ENCODE measurements around the gene THEMIS2. TPM values are rescaled to one million over a fixed set of nuclear protein-coding genes. Genes with fewer than 3 reads are reported as not detected.

The THEMIS2 gene
- total and polyA plus RNA-seq, 9 of the 15 experiments (the other 6 are each of a cell fraction or from before 2014, with no cell fraction given): 2.3 to 12.7 (median 8.0) TPM

DNA sequence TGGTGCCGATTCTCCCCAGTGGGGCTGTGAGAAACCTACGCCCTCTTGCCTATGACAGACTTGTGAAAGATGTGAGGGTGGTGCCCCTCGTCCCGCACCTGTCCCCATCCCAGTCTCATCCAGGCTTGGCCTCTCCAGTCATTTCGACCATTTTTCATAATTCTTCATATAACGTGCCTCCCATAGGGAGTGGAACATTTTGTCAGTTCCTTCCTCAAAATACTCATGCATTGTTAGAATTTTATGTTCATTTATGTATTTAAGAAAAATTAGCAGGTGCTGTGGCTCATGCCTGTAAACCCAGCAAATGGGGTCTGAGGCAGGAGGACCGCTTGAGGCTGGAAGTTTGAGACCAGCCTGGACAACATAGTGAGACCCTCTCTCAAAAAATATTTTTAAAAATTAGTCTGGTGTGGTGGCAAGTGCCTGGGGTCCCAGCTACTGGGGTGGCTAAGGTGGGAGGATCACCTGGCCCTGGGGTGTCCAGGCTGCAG is 42.8 kb downstream of the THEMIS2 start (continued):
- TF ChIP-seq ATF7 (IDR thresholded peaks at IDR 0.05): no peak
- no peak; the same call in 1 of the 2 replicates for TF ChIP-seq ZBTB17 (CRISPR knock-in tag; IDR thresholded peaks at IDR 0.05)
- no peak for TF ChIP-seq ETV6 (IDR thresholded peaks at IDR 0.05; ENCODE audit: borderline replicate concordance in 1 of 2, low read depth in 2 of 2, low read length in 1 of 2)
- TF ChIP-seq ETV6 (CRISPR knock-in tag; IDR thresholded peaks at IDR 0.05; ENCODE audit: borderline replicate concordance): peak; percentile 71
- no peak for TF ChIP-seq YBX1 (IDR thresholded peaks at IDR 0.05)
- no peak for TF ChIP-seq GTF2F1 (IDR thresholded peaks at IDR 0.05; ENCODE audit: low read depth, low read length)
- no peak for TF ChIP-seq NFXL1 (CRISPR knock-in tag; IDR thresholded peaks at IDR 0.05)
- no peak for TF ChIP-seq CBFB (CRISPR knock-in tag; IDR thresholded peaks at IDR 0.05)
- TF ChIP-seq ZNF354B (CRISPR knock-in tag; IDR thresholded peaks at IDR 0.05): no peak
- no peak for TF ChIP-seq RBM14 (IDR thresholded peaks at IDR 0.05; ENCODE audit: borderline replicate concordance, insufficient read depth, low read depth, low read length)
- TF ChIP-seq, protein P1, sequence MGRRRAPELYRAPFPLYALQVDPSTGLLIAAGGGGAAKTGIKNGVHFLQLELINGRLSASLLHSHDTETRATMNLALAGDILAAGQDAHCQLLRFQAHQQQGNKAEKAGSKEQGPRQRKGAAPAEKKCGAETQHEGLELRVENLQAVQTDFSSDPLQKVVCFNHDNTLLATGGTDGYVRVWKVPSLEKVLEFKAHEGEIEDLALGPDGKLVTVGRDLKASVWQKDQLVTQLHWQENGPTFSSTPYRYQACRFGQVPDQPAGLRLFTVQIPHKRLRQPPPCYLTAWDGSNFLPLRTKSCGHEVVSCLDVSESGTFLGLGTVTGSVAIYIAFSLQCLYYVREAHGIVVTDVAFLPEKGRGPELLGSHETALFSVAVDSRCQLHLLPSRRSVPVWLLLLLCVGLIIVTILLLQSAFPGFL (CRISPR knock-in tag; IDR thresholded peaks at IDR 0.05): peak; percentile 36; the same call in 1 of the 2 replicates
- TF ChIP-seq, protein P2, sequence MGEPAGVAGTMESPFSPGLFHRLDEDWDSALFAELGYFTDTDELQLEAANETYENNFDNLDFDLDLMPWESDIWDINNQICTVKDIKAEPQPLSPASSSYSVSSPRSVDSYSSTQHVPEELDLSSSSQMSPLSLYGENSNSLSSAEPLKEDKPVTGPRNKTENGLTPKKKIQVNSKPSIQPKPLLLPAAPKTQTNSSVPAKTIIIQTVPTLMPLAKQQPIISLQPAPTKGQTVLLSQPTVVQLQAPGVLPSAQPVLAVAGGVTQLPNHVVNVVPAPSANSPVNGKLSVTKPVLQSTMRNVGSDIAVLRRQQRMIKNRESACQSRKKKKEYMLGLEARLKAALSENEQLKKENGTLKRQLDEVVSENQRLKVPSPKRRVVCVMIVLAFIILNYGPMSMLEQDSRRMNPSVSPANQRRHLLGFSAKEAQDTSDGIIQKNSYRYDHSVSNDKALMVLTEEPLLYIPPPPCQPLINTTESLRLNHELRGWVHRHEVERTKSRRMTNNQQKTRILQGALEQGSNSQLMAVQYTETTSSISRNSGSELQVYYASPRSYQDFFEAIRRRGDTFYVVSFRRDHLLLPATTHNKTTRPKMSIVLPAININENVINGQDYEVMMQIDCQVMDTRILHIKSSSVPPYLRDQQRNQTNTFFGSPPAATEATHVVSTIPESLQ (CRISPR knock-in tag; IDR thresholded peaks at IDR 0.05): 0 out of 2 replicates have a peak, but pooled peaks have one; percentile 3
- TF ChIP-seq DPF2 (IDR thresholded peaks at IDR 0.05): no peak
- TF ChIP-seq, protein P3, sequence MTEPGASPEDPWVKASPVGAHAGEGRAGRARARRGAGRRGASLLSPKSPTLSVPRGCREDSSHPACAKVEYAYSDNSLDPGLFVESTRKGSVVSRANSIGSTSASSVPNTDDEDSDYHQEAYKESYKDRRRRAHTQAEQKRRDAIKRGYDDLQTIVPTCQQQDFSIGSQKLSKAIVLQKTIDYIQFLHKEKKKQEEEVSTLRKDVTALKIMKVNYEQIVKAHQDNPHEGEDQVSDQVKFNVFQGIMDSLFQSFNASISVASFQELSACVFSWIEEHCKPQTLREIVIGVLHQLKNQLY (CRISPR knock-in tag; conservative IDR thresholded peaks at IDR 0.05): 0 out of 4 replicates have a peak, but pooled peaks of 1 of the 2 experiments have one; percentile 8
- no peak for TF ChIP-seq CBX8 (IDR thresholded peaks at IDR 0.05; ENCODE audit: borderline replicate concordance, extremely low read depth, low read depth, low read length, poor library complexity, severe bottlenecking)
- no peak for TF ChIP-seq ZNF253 (CRISPR knock-in tag; conservative IDR thresholded peaks at IDR 0.05)
- TF ChIP-seq SNRNP70 (optimal IDR thresholded peaks at IDR 0.05; ENCODE audit: low read depth, low read length): no peak
- TF ChIP-seq NCOA1 (IDR thresholded peaks at IDR 0.05; ENCODE audit: low read depth): 0 out of 2 replicates have a peak, but pooled peaks have one; percentile 10
- TF ChIP-seq ZFP36 (IDR thresholded peaks at IDR 0.05; ENCODE audit: low read depth, low read length, partially characterized antibody): no peak
- no peak for TF ChIP-seq HOXB6 (CRISPR knock-in tag; IDR thresholded peaks at IDR 0.05; ENCODE audit: borderline replicate concordance)
- TF ChIP-seq, protein P4, sequence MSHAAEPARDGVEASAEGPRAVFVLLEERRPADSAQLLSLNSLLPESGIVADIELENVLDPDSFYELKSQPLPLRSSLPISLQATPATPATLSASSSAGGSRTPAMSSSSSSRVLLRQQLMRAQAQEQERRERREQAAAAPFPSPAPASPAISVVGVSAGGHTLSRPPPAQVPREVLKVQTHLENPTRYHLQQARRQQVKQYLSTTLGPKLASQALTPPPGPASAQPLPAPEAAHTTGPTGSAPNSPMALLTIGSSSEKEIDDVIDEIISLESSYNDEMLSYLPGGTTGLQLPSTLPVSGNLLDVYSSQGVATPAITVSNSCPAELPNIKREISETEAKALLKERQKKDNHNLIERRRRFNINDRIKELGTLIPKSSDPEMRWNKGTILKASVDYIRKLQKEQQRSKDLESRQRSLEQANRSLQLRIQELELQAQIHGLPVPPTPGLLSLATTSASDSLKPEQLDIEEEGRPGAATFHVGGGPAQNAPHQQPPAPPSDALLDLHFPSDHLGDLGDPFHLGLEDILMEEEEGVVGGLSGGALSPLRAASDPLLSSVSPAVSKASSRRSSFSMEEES (CRISPR knock-in tag; IDR thresholded peaks at IDR 0.05): no peak
- TF ChIP-seq YY1 (IDR thresholded peaks at IDR 0.05; ENCODE audit: borderline replicate concordance in 1 of 3, control insufficient read depth in 1 of 3, extremely low read depth in 1 of 3, insufficient read depth in 3 of 3, insufficient read length in 1 of 3, insufficient replicate concordance in 2 of 3, low read depth in 1 of 3, low read length in 2 of 3): no peak
- peak; percentile 37; the same call in 1 of the 2 replicates for TF ChIP-seq HDAC2 (IDR thresholded peaks at IDR 0.05)
- TF ChIP-seq NRF1 (conservative IDR thresholded peaks at IDR 0.05 in 1 of 2, IDR thresholded peaks at IDR 0.05 in 1 of 2): no peak
